IMR-90 (cell line): ENCODE measurements around the gene SH3RF1. TPM values are rescaled to one million over a fixed set of nuclear protein-coding genes. Genes with fewer than 3 reads are reported as not detected.

ENCODE experiments used
- ATAC-seq: fragments of 200-7000 bp; cut with Tn5 transposase; 2 replicates; pipeline ENCODE4 v1.9.1; 2020; ENCODE audit warnings: low read depth, mild to moderate bottlenecking, moderate library complexity
- BruUV-seq: library from RNA; stranded (reverse); fragments of 400-500 nt; replicated peaks from 2 replicates; lab custom pipeline; 2021; lab: Mats Ljungman, UMichigan
- CTCF ChIA-PET: fragments of 300-600 bp; formaldehyde crosslinking; extraction: SDS; loops from one replicate; lab custom pipeline; 2021; ENCODE audit warnings: antibody characterized with exemption; lab: Yijun Ruan, JAX
- POLR2A ChIA-PET: fragments of 300-600 bp; sonication (Branson Sonifier 250); formaldehyde crosslinking; loops from one replicate; lab custom pipeline; 2022; ENCODE audit warnings: antibody characterized with exemption; ENCODE audit not compliant: unreplicated experiment; lab: Charles Lee
- DNase-seq: peaks from one replicate; pipeline ENCODE4 v3.0.0; 2013
- H2AFZ ChIP-seq: replicated peaks from 2 replicates; pipeline ENCODE3; 2013; ENCODE audit warnings: low read length, mild to moderate bottlenecking; ENCODE audit not compliant: poor library complexity
- H2AK5ac ChIP-seq: 2 replicates; pipeline ENCODE4 v1.6.1; 2013; ENCODE audit warnings: low read depth, low read length, inconsistent platforms
- H2AK9ac ChIP-seq: replicated peaks from 2 replicates; pipeline ENCODE3; 2013; ENCODE audit warnings: mild to moderate bottlenecking, low read depth, low read length, moderate library complexity; ENCODE audit not compliant: poor library complexity
- H2BK120ac ChIP-seq: 2 replicates; pipeline ENCODE4 v1.6.1; 2013; ENCODE audit warnings: low read depth, low read length, inconsistent platforms
- H2BK15ac ChIP-seq: 3 replicates; pipeline ENCODE4 v1.6.1; 2013; ENCODE audit warnings: low read depth, low read length, inconsistent platforms
- H2BK20ac ChIP-seq: 2 replicates; pipeline ENCODE4 v1.6.1; 2013; ENCODE audit warnings: low read depth, mild to moderate bottlenecking, inconsistent platforms, low read length, moderate library complexity
- H2BK5ac ChIP-seq: 2 replicates; pipeline ENCODE4 v1.6.1; 2013; ENCODE audit warnings: mild to moderate bottlenecking, low read depth, low read length, inconsistent platforms; ENCODE audit not compliant: poor library complexity, severe bottlenecking
- H3K14ac ChIP-seq: replicated peaks from 2 replicates; pipeline ENCODE4 v1.6.1; 2013; ENCODE audit warnings: low read depth, low read length, inconsistent platforms
- H3K18ac ChIP-seq: 2 replicates; pipeline ENCODE4 v1.6.1; 2013; ENCODE audit warnings: low read depth, low read length, control low read depth
- H3K23ac ChIP-seq: 2 replicates; pipeline ENCODE4 v1.6.1; 2013; ENCODE audit warnings: low read depth, low read length, inconsistent platforms
- H3K27ac ChIP-seq: 2 replicates; pipeline ENCODE4 v1.5.1; 2013; ENCODE audit warnings: mild to moderate bottlenecking, control low read depth, low read length; ENCODE audit not compliant: insufficient read depth
- H3K27me3 ChIP-seq: 2 replicates; pipeline ENCODE4 v1.6.1; 2013; ENCODE audit warnings: low read length; ENCODE audit not compliant: control insufficient read depth, insufficient read depth
- H3K36me3 ChIP-seq: 2 replicates; pipeline ENCODE4 v1.6.1; 2013; ENCODE audit warnings: low read length, mixed read lengths; ENCODE audit not compliant: control insufficient read depth, insufficient read depth
- H3K4ac ChIP-seq: 2 replicates; pipeline ENCODE4 v1.6.1; 2013; ENCODE audit warnings: low read depth, low read length, inconsistent platforms
- H3K4me1 ChIP-seq: 2 replicates; pipeline ENCODE4 v1.6.1; 2013; ENCODE audit warnings: low read length, mixed read lengths; ENCODE audit not compliant: control insufficient read depth, insufficient read depth
- H3K4me2 ChIP-seq: 2 replicates; pipeline ENCODE4 v1.6.1; 2013; ENCODE audit warnings: low read depth, mild to moderate bottlenecking, control low read depth, low read length, moderate library complexity
- H3K4me3 ChIP-seq: 2 replicates; pipeline ENCODE4 v1.5.1; 2013; ENCODE audit warnings: low read depth, mild to moderate bottlenecking, control low read depth, low read length, moderate library complexity; ENCODE audit not compliant: insufficient read depth
- H3K56ac ChIP-seq: 2 replicates; pipeline ENCODE4 v1.6.1; 2013; ENCODE audit warnings: low read length, inconsistent platforms; ENCODE audit not compliant: insufficient read depth; ENCODE audit errors: extremely low read depth
- H3K79me1 ChIP-seq, 2 experiments: 2 replicates each; pipeline ENCODE4 v1.6.1; 2013; ENCODE audit warnings: low read length in 2 of 2, inconsistent platforms in 1 of 2, low read depth in 1 of 2
- H3K9ac ChIP-seq: 2 replicates; pipeline ENCODE4 v1.6.1; 2013; ENCODE audit warnings: low read depth, low read length, control low read depth
- H3K9me1 ChIP-seq: 2 replicates; pipeline ENCODE4 v1.6.1; 2013; ENCODE audit warnings: low read length, inconsistent platforms; ENCODE audit not compliant: insufficient read depth
- H3K9me3 ChIP-seq: 2 replicates; pipeline ENCODE4 v1.6.1; 2013; ENCODE audit warnings: low read length; ENCODE audit not compliant: control insufficient read depth, insufficient read depth
- H4K20me1 ChIP-seq: 2 replicates; pipeline ENCODE4 v1.6.1; 2013; ENCODE audit warnings: low read length, inconsistent platforms; ENCODE audit not compliant: insufficient read depth
- H4K5ac ChIP-seq: 2 replicates; pipeline ENCODE4 v1.6.1; 2013; ENCODE audit warnings: mild to moderate bottlenecking, low read depth, low read length, control low read depth
- H4K8ac ChIP-seq, 2 experiments: 2 replicates each; pipeline ENCODE4 v1.6.1; 2013; ENCODE audit warnings: low read depth in 2 of 2, low read length in 2 of 2, control low read depth in 1 of 2, inconsistent platforms in 1 of 2
- H4K91ac ChIP-seq: 2 replicates; pipeline ENCODE4 v1.6.1; 2013; ENCODE audit warnings: low read depth, low read length, inconsistent platforms; ENCODE audit not compliant: insufficient read depth
- CEBPB ChIP-seq: IDR thresholded peaks from 2 replicates; pipeline ENCODE4 v1.6.1; 2012; ENCODE audit warnings: low read depth, low read length, improper control_type of control experiment
- CTCF ChIP-seq: conservative IDR thresholded peaks from 2 replicates; pipeline ENCODE4 v1.5.1; 2012; ENCODE audit warnings: mild to moderate bottlenecking, low read depth, low read length, improper control_type of control experiment
- MAFK ChIP-seq: IDR thresholded peaks from 2 replicates; pipeline ENCODE4 v1.6.1; 2012; ENCODE audit warnings: low read depth, low read length, improper control_type of control experiment
- SMC3 ChIP-seq: fragments of 150-350 bp; IDR thresholded peaks from 2 replicates; pipeline ENCODE4 v1.6.1; 2016; ENCODE audit warnings: low read depth, mild to moderate bottlenecking, antibody characterized with exemption, low read length, moderate library complexity
- WGBS, 2 experiments: methylation state at CpG; one replicate each; pipeline versions ENCODE4 v1.1.5 to v1.1.7; 2013; ENCODE audit warnings: missing lambda C conversion rate in 2 of 2; ENCODE audit not compliant: insufficient read length in 1 of 2; ENCODE audit errors: extremely low coverage in 2 of 2; 5-methylcytosine and 5-hydroxymethylcytosine counted together
- dilution Hi-C: fragments of 300-500 bp; cut with HindIII; formaldehyde crosslinking; loops from one replicate; pipeline ENCODE4 v1.14.3; 2018; ENCODE audit warnings: low sequenced_read_pairs; ENCODE audit not compliant: unreplicated experiment
- in situ Hi-C: fragments of 300-500 bp; cut with MboI; formaldehyde crosslinking; loops from 3 replicates; pipeline ENCODE4 v1.14.3; 2019; ENCODE audit warnings: low sequenced_read_pairs, inconsistent platforms, mixed read lengths
- intact Hi-C: fragments of 100-400 bp; cut with micrococcal nuclease; formaldehyde crosslinking; loops from 2 replicates; pipeline ENCODE4 v1.10.0; 2022
- polyA plus RNA-seq, 3 experiments: library from polyadenylated mRNA; depleted of rRNA; stranded (reverse); fragments of >200 nt; gene quantifications; 2 replicates each; pipeline ENCODE4 v1.2.3, GENCODE V29; 2012; ENCODE audit warnings: low replicate concordance in 1 of 3
- total RNA-seq: library from RNA; depleted of rRNA; stranded (reverse); fragments of >200 nt; gene quantifications from 2 replicates; pipeline ENCODE4 v1.2.3, GENCODE V29; 2012

The SH3RF1 gene
- total and polyA plus RNA-seq, 2 of the 4 experiments (the other 2 are of a cell fraction), result 22.0 to 29.8 TPM

DNA sequence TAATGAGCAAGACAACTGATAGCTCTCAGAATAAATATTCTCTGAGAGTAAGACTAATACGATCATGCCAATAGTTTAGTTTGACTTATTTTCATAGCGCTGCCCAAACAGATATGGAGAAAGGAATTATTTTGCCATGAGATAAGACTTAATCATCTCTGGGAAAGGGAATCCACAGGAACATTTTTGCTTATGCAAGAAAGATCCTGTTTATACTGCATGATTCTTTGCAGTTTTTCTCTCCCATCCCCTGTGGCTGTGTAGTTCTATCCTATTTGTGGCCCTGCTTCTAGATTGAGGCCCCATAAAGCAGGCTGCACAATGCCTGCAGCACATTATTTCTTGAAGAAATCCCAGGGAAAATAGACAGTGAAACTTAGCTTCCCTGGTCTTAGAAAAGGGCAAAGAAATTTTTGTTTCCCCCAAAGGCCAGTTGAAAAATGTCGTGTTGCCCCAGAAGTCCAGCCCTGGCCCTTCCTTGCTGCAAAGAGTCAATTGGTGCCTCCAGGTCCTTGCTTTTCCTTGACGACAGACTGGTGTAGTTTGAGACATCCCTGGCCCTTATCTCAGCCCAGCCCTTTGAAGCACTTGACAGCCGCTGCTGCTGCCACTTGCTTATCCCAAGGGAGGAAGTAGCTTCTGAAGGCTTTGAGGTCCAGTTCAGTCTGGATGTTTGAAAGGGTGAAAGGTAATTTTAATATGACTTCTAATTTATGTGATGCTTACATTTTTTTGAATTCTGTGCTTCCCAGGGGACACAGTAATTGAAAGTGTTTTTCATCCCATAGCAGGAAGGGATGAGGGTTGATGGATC is 45.0 kb upstream of the SH3RF1 start:
- Histone ChIP-seq H3K9me1 (peaks cover 8% of the 10 kb centered on the region), H3K4me3 (no peak overlapping the region), H3K9me3 (no peaks in the 10 kb centered on the region), H4K20me1 (no peaks in the 10 kb centered on the region), H3K23ac (peak overlapping the region; percentile 98), H3K9ac (peak overlapping the region; percentile 8), H4K91ac (peak overlapping the region; percentile 90), H2BK20ac (peak overlapping the region; percentile 89), H3K4ac (peak overlapping the region; percentile 97), H2BK15ac (peak overlapping the region; percentile 97), H2BK120ac (peak overlapping the region; percentile 95), H4K5ac (peak overlapping the region; percentile 62), H4K8ac (peak overlapping the region; percentile 55 to 87; a peak in 3 of 4 replicates), H2AK9ac (peak overlapping the region; percentile 74), H2AK5ac (peak overlapping the region; percentile 76), H3K18ac (peak overlapping the region; percentile 91), H3K4me2 (peak overlapping the region; percentile 45), H3K36me3 (no peaks in the 10 kb centered on the region), H3K27ac (peak overlapping the region; percentile 62), H3K27me3 (no peaks in the 10 kb centered on the region), H3K56ac (peak overlapping the region; percentile 63; the same call in 1 of the 2 replicates), H2AFZ (peak overlapping the region; percentile 77), H3K14ac (peak overlapping the region; percentile 87), H3K79me1 (peaks cover 0 to 4% of the 10 kb centered on the region in 2 experiments; a peak in 1 of 4 replicates), H3K4me1 (peaks cover 8% of the 10 kb centered on the region), H2BK5ac (peak overlapping the region; percentile 81)
- intact Hi-C loops, result loop anchor here (2.0 to 5.0 kb wide), 2 partner anchors 43 to 171 kb away; partner anchors contain the start of gene SH3RF1
- no peak for TF ChIP-seq CTCF
- TF ChIP-seq CEBPB, result peak; percentile 80
- peak; percentile 9; the same call in 1 of the 2 replicates for TF ChIP-seq SMC3
- peak; percentile 47; the same call in 1 of the 2 replicates for TF ChIP-seq MAFK
- peak; percentile 92 for DNase-seq
- WGBS, 2 experiments, result 40% methylated on average over 1 of the region's 5 CpGs; no CpG with 5 or more reads in 1 of the 2 experiments
- peak; percentile 96 for ATAC-seq
- in situ Hi-C loops, result no loop called here
- POLR2A ChIA-PET, result interaction anchor here (0.6 kb wide), 1 partner anchor 31 kb away, joined by 3 read pairs; no protein-coding TSS in a partner anchor
- dilution Hi-C loops, result no loop called here
- CTCF ChIA-PET, result no interaction called here
- BruUV-seq, result no TSS peak
